HepG2 (cell line): ENCODE results near the gene YIPF3. TPM values are rescaled to one million over a fixed set of nuclear protein-coding genes. Genes with fewer than 3 reads are reported as not detected.

Experiments
- BCLAF1 ChIP-seq: fragments of 450-650 bp; IDR thresholded peaks from 2 replicates; pipeline ENCODE4 v1.6.1; 2017; ENCODE audit warnings: mild to moderate bottlenecking
- CBX2 ChIP-seq, 2 experiments: fragments of 200-600 bp in 1 of 2; sonication (generic); formaldehyde crosslinking in 1 of 2; IDR thresholded peaks; 2 replicates each; pipeline versions ENCODE4 v1.7.0 to v1.8.1; 2018 to 2022; ENCODE audit warnings: low read depth in 2 of 2, low read length in 1 of 2, mild to moderate bottlenecking in 1 of 2, missing genetic modification reagents in 1 of 2
- HES4 ChIP-seq: sonication (generic); formaldehyde crosslinking; IDR thresholded peaks from 2 replicates; pipeline ENCODE4 v1.9.0; 2021; ENCODE audit warnings: mild to moderate bottlenecking, missing genetic modification reagents, borderline replicate concordance
- KLF13 ChIP-seq: sonication (generic); formaldehyde crosslinking; IDR thresholded peaks from 2 replicates; pipeline ENCODE4 v1.4.0; 2020; ENCODE audit warnings: mild to moderate bottlenecking, missing genetic modification reagents
- NFYC ChIP-seq: IDR thresholded peaks from 2 replicates; pipeline ENCODE4 v1.6.1; 2016; ENCODE audit warnings: missing genetic modification reagents, missing compliant biosample characterization
- REXO4 ChIP-seq: sonication (generic); formaldehyde crosslinking; IDR thresholded peaks from 2 replicates; pipeline ENCODE4 v1.8.0; 2022; ENCODE audit warnings: missing genetic modification reagents, mild to moderate bottlenecking, borderline replicate concordance
- SNRNP70 ChIP-seq: fragments of 200-400 bp; formaldehyde crosslinking; IDR thresholded peaks from 2 replicates; pipeline ENCODE4 v1.6.1; 2017; ENCODE audit warnings: mild to moderate bottlenecking, low read depth, low read length, moderate library complexity
- SOX13 ChIP-seq, 3 experiments: fragments of 450-650 bp in 1 of 3; sonication (generic) in 1 of 3; formaldehyde crosslinking in 1 of 3; IDR thresholded peaks in 2 of 3; conservative IDR thresholded peaks in 1 of 3; 2 replicates each; pipeline versions ENCODE4 v1.5.0 to v1.6.1; 2016 to 2020; ENCODE audit warnings: antibody characterized with exemption in 1 of 3, mild to moderate bottlenecking in 1 of 3, missing compliant biosample characterization in 1 of 3, missing genetic modification reagents in 1 of 3, moderate library complexity in 1 of 3
- SRSF9 ChIP-seq: fragments of 200-400 bp; formaldehyde crosslinking; IDR thresholded peaks from 2 replicates; pipeline ENCODE4 v1.6.1; 2018; ENCODE audit warnings: borderline replicate concordance, mild to moderate bottlenecking, low read depth, low read length; ENCODE audit not compliant: insufficient read depth, poor library complexity, severe bottlenecking
- TARDBP ChIP-seq: sonication (generic); formaldehyde crosslinking; IDR thresholded peaks from 2 replicates; pipeline ENCODE4 v1.8.0; 2022; ENCODE audit warnings: mild to moderate bottlenecking, missing genetic modification reagents
- THAP9 ChIP-seq: sonication (generic); formaldehyde crosslinking; IDR thresholded peaks from 2 replicates; pipeline ENCODE4; 2020; ENCODE audit warnings: missing genetic modification reagents, mild to moderate bottlenecking, borderline replicate concordance
- THRA ChIP-seq: sonication (generic); formaldehyde crosslinking; IDR thresholded peaks from 2 replicates; pipeline ENCODE4 v1.4.0; 2020; ENCODE audit warnings: missing genetic modification reagents, borderline replicate concordance
- ZBTB21 ChIP-seq: sonication (generic); formaldehyde crosslinking; IDR thresholded peaks from 2 replicates; pipeline ENCODE4 v1.4.0; 2020; ENCODE audit warnings: missing genetic modification reagents
- ZFP1 ChIP-seq: IDR thresholded peaks from 2 replicates; pipeline ENCODE4 v1.6.1; 2016
- ZNF432 ChIP-seq: sonication (generic); formaldehyde crosslinking; IDR thresholded peaks from 2 replicates; pipeline ENCODE4 v1.5.0; 2020; ENCODE audit warnings: missing genetic modification reagents, mild to moderate bottlenecking, borderline replicate concordance
- ZNF501 ChIP-seq: sonication (generic); formaldehyde crosslinking; IDR thresholded peaks from 2 replicates; pipeline ENCODE4 v1.5.1; 2020; ENCODE audit warnings: mild to moderate bottlenecking, moderate library complexity, missing genetic modification reagents
- ZNF670 ChIP-seq: sonication (generic); formaldehyde crosslinking; IDR thresholded peaks from 2 replicates; pipeline ENCODE4 v1.8.0; 2022; ENCODE audit warnings: mild to moderate bottlenecking, missing genetic modification reagents, borderline replicate concordance
- ZNF709 ChIP-seq: sonication (generic); formaldehyde crosslinking; IDR thresholded peaks from 2 replicates; pipeline ENCODE4 v1.5.0; 2020; ENCODE audit warnings: mild to moderate bottlenecking, missing genetic modification reagents
- ZNF746 ChIP-seq: sonication (generic); formaldehyde crosslinking; IDR thresholded peaks from 2 replicates; pipeline ENCODE4 v1.8.0; 2022; ENCODE audit warnings: mild to moderate bottlenecking, missing genetic modification reagents
- ZNF792 ChIP-seq: IDR thresholded peaks from 2 replicates; pipeline ENCODE4 v1.6.1; 2016
- ZNF879 ChIP-seq: sonication (generic); formaldehyde crosslinking; IDR thresholded peaks from 2 replicates; pipeline ENCODE4 v1.8.1; 2023; ENCODE audit warnings: missing genetic modification reagents
- polyA plus RNA-seq, 8 experiments: library from polyadenylated mRNA; depleted of rRNA in 3 of 8; stranded (reverse) in 7 of 8; unstranded in 1 of 8; fragments of >200 nt; fragmentation: Illumina TruSeq in 4 of 8; extraction: Trizol in 4 of 8; gene quantifications; 2 replicates each; pipeline versions ENCODE4 v1.2.1 to v1.2.3, GENCODE V29; 2011 to 2016; ENCODE audit warnings: low read depth in 4 of 8, missing spikeins in 1 of 8, mixed read lengths in 1 of 8; ENCODE audit not compliant: insufficient read depth in 1 of 8
- total RNA-seq, 5 experiments: library from RNA; depleted of rRNA; stranded (reverse); fragments of >200 nt; fragmentation: Illumina TruSeq; extraction: Trizol; gene quantifications; 2 replicates each; pipeline ENCODE4 v1.2.3, GENCODE V29; 2016; ENCODE audit warnings: low read depth in 1 of 5

YIPF3 gene
- total and polyA plus RNA-seq, 2 of the 13 experiments (the other 11 are each of a cell fraction or from before 2014, with no cell fraction given): 107 to 206 TPM

DNA sequence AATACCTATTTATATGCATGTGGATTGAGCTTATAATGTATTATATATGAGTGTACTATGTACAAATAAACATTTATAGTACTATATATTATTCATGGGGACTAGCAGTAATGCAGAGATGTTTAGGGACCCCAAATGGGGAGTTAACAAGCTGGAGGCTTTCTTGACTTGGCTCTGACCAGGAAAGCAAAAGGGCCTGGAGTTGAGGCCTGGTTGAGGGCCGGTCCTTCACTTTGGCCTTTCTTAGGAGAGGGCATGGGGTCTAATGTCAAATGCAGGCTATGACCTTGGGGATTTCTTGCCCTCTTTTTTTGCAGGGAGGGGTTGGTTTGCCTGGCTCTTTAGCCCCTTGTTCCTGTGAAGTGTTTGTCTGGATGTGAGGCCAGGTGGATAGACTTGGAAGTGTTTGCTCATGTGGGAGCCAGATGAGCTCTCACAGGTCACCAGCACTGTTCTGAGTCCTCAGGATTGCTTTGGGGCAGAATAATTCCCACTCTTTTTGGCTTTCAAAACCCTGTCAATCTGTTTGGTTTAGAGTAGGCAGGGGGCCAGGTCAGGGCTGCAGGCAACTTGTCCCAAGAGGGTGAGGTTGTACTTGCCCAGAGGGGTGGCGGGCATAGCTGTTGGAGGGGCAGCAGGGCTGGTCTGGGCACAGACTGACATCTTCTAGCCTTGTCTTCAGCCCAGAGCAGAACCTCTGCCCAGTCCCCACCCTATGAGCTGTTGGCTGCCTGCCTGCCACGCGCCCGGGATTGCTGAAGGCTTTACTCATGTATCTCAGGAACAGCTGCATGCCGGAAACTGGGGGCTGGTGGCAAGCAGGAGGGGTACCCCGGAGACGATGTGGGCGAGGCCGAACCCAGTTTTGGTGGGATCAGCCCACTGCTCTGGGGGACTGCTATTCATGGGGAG lies 24.7 kb downstream of the YIPF3 start (continued):
- TF ChIP-seq ZNF501 (CRISPR knock-in tag) (0 out of 2 replicates have a peak, but pooled peaks have one; percentile 15), ZBTB21 (CRISPR knock-in tag) (no peak), SNRNP70 (no peak), NFYC (CRISPR knock-in tag) (no peak), ZNF879 (no peak), KLF13 (CRISPR knock-in tag) (no peak), TARDBP (CRISPR knock-in tag) (no peak), THRA (CRISPR knock-in tag) (no peak), ZFP1 (CRISPR knock-in tag) (no peak), THAP9 (CRISPR knock-in tag) (no peak), REXO4 (CRISPR knock-in tag) (no peak), HES4 (0 out of 2 replicates have a peak, but pooled peaks have one; percentile 25), ZNF709 (no peak), ZNF746 (CRISPR knock-in tag) (no peak), ZNF792 (CRISPR knock-in tag) (no peak), SRSF9 (no peak), SOX13 (IDR thresholded peaks at IDR 0.05) (no peak), SOX13 (CRISPR knock-in tag; conservative IDR thresholded peaks at IDR 0.05 in 1 of 2, IDR thresholded peaks at IDR 0.05 in 1 of 2) (no peak), ZNF670 (CRISPR knock-in tag) (no peak), CBX2 (IDR thresholded peaks at IDR 0.05; ENCODE audit: low read depth, low read length) (no peak), CBX2 (CRISPR knock-in tag; IDR thresholded peaks at IDR 0.05; ENCODE audit: low read depth) (no peak), BCLAF1 (no peak), ZNF432 (CRISPR knock-in tag) (no peak)
